Stimulated activated CD4-positive, alpha-beta T cell treated with anti-CD3 and anti-CD28 coated beads, Interleukin-2, amount 100 ng/mL, for 24 hours (primary cell): ENCODE results near the gene NR3C1.

Experiments used
- DNase-seq, 2 donors: peaks; one replicate each; pipeline ENCODE4 v3.0.0-alpha.2; 2020

Gene NR3C1

DNA sequence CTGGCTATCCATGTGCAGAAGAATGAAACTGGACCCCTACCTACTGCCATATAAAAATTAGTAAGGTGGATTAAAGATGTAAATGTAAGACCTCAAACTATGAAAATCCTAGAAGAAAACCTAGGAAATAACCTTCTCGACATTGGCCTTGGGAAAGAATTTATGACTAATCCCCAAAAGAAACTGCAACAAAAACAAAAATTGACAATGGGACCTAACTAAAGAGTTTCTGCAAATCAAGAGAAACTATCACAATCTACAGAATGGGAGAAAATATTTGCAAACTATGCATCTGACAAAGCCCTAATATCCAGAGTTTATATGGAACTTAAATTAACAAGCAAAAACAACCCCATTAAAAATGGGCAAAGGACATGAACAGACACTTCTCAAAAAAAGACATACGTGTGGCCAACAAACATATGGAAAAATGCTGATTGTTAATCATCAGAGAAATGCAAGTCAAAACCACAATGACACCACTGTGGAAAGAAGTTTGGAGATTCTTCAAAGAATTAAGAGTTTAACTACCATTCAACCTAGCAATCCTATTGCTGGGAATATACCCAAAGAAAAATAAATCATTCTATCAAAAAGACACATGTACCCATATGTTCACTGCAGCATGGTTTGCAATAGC lies 98.5 kb downstream of the NR3C1 start:
- DNase-seq = no peak

DNA sequence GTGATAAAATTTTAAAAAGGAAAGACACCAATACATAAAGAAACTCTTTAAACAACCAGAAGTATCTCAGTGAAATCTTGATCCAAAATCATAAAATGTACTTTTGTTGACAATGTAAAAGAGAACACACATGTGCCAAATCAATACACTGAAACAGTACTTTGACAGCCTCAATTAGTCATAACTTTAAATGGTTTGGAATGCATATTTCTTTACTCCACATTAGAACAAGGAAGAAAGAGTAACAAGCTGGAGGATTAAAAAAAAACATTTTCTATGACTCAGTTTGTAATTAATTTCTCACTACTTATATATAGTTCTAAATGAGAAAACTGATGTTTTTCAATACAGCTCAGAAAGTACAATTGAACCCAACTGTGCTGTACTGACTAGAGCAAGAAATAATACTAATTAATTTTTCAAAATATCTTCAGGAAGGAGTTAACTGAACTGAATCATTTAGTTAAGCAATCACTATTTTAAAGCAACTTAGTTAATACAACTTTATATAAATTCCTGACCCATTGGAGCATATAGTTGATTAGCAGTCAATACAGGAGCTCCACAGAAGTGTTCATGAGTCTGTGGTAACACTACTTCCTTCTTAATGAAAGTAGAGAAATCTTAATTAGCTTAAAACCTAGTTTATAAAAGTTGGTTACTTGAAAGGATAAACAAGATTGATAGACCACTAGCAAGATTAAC lies 101.0 kb downstream of the NR3C1 start:
- DNase-seq = no peak

DNA sequence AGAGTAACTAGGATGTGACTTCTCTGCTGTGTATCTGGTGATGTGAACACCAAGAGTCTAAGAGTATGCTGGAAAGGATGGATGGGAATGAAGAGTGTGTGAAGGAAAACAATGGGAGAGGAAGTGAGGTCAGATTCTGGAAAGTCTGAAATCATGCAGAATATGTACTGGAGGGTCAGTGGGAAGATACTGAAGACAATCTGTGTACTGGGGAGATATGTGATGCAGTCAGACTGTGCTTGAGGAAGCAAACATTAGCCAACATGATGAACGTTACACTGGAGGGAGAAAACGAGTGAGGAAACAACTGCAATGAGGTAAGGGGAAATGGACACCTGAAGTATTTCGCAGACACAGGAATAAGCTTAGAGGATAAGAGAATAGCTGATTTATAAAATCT lies 105.7 kb downstream of the NR3C1 start:
- no peak for DNase-seq

DNA sequence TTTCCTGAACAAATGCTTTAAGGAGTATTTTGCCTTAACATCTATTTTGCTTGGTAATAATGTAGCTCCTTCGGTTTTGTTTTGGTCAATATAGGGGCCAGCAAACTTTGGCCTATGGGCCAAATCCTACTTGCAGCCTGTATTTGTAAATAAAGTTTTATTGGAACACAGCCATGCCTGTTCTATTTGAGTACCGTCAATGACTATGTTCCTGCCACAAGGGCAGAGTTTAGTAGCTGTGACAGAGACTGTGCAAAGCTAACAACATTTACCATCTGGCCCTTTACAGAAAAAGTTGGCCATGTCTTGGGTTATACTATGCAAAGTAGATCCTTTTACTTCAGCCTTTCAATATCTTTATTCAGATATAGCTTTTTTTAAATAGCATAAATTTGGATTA lies 113.4 kb downstream of the NR3C1 start:
- DNase-seq = no peak

DNA sequence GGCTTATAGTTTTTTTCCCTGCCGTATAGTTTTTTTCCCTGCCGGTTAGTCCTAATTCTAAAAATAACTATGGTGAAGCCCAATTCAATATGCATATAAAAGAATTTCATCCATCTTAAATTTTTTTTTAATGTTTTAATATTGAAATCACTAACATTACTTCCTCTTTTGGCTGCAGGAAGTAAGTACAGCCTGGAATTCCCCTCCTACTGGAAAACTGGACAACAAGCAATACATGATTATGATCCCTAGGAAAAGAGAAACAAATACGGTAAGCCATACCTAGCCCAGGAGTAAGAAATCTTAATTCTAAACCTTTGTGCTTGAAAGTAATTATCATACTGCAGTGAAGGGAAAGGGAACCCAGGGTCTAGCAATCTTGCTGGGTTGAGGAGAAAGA lies 119.0 kb downstream of the NR3C1 start:
- DNase-seq = no peak

DNA sequence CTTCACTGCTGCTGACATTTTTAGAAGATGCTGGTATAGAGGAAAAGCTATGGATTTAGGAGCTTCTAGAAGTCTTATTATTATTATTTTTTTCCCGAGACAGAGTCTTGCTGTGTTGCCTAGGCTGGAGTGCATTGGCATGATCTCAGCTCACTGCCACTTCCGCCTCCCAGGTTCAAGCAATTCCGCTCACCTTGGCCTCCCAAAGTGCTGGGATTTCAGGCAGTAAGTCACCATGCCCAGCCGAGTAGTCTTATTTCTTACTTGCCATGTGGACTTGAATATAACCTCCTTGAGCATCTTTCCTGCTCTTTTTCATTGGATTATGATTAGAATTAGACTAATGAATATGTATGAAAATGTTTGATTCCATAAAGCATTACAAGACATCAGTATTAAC lies 119.5 kb downstream of the NR3C1 start:
- no peak for DNase-seq

DNA sequence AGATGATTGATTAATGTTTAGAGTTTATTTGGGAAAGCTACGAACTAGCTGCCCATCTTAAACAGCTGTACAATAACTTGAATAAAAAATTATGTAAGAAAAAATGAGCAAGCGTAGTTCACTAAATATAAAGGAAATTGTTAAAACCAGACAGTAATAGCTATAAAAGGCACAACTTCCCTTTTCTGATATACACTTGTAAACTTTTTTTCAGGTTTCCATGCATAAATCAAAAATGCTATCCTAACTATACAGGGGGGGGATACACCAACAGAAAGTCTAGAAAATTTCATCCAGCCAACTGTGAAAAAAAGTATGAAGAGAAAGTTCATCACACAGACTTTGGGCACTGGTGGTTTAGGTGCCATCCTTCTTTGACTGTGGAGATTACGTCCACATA lies 122.3 kb downstream of the NR3C1 start:
- no peak for DNase-seq

DNA sequence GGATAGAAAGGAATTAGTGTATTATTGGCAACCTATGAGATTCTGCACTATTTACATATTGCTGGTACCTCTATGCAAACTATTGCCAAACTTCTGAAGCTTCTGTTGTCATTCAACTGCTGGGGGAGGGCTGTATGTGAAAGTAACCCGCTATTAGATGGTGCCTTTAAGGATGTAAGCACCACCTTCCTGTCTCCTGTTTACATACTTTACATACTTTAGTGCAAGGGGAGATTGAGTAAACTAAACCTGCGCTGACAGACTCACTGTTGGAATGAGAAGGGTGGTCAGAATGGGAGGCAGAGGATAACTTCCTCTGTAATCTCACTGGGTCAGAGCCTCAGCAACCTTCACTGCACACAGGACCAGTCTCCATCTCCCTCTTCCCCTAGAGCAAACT lies 123.8 kb downstream of the NR3C1 start:
- no peak for DNase-seq

DNA sequence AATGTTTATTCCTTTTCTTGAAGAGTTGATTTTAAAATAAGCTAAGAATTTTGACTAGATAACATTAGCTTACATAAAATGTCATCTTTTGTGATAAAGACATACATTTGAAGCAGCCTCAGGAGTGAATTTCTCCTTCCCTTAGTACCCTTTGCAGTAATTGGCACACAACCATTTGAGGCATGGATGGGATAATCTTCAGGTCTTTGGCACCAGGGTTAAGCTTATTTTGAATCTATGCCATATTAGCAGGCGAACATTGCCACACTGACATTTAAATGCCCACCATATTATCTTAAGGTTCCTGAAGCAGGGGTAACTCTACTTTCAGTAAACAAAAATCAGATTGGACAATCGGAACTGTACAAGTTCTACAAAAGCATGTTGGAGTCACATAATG lies 126.0 kb downstream of the NR3C1 start:
- DNase-seq = no peak

DNA sequence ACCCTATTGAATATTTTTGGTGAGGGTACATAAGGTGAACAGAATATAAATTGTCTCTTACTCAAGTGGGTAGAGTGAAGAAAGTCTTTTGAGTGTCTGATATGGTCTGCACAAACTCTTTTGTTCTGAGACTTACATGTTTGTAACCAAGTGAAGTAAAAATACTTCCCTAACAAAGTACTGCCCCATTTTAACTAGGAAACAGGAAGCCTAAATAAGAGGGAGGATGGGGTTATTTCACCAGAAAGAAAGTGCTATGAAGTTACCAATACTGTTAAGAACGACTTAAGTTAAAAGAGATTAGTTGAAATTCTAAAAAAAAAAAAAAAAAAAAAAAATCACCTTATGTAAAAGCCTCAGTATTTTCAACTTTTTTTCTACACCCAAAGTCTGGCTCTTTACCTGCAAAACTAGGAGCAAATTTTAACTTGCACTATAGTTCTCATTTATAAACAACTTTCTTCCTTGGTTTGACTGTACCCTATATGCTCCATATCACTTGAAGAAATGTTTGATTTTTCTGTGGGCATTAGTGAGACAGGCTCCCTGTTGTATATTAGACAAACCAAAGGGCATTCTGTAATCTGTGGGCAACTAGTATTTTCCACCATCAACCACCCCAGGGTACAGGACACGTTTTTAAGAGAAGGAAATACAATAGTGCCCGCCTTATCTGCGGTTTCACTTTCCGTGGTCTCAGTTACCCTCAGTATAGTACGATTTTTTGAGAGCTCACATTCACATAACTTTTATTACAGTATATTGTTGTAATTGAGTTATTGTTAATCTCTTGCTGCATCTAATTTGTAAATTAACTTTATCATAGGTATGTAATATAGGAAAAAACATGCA lies 127.7 kb downstream of the NR3C1 start:
- DNase-seq = no peak

DNA sequence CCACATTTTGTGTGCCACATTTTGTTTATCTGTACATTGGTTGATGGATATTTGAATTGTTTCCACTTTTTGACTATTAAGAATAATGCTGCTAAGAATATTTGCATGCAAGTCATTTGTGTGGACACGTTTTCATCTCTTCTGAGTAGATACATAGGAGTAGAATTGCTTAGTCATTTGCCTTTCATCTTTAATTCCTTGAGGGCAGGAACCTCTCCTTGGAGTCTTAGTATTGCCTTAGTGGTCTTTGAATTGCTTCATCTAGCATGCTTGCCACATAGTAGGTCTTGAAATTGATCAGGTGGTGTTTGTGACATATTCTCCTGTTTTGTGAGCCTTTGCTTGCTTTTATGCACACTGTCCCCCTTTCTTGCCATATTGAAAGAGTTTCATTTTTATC lies 128.5 kb downstream of the NR3C1 start:
- no peak for DNase-seq

DNA sequence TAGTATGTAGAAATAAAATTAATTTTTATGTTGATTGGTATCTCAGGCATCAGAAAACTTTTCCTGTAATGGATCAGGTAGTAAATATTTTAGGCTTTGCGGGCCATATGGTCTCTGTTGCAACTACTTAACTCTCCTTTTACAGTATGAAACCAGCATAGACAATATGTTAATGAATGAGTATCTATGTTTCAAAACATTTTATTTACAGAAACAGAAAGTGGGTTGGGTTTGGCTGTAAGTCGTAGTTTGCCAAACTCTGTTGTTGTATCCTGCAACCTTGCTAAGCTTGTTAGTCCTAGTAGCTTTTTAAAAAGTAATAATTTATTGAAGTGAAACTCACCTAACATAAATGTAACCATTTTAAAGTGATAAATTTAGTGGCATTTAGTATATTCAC lies 132.1 kb downstream of the NR3C1 start:
- no peak for DNase-seq

DNA sequence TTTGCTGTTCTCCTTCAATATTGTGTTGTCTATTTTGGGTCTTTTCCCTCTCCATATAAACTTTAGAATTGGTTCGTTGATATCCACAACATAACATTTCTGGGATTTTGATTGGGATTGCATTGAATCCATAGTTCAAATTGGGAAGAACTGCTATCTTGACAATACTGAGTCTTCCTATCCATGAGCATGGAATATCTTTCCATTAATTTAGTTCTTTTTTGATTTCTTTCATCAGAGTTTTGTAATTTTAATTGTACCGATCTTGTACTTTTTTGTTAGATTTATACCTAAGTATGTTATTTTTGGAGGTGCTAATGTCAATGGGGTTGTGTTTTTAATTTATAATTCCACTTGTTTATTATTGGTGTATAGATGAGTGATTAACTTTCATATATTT lies 135.1 kb downstream of the NR3C1 start:
- no peak for DNase-seq

DNA sequence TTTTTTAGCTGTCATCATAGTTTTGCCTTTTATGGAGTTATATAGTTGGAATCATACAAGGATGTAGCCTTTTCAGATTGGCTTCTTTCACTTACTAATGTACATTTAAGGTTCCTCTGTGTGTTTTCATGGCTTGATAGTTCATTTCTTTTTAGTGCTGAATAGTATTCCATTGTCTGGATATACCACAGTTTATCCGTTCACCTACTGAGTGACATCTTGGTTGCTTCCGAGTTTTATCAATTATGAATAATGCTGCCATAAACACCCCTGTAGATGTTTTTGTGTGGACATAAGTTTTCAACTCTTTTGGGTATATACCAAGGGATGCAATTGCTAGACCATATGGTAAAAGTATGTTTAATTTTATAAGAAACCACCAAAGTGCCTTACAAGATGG lies 136.3 kb downstream of the NR3C1 start:
- DNase-seq = no peak

DNA sequence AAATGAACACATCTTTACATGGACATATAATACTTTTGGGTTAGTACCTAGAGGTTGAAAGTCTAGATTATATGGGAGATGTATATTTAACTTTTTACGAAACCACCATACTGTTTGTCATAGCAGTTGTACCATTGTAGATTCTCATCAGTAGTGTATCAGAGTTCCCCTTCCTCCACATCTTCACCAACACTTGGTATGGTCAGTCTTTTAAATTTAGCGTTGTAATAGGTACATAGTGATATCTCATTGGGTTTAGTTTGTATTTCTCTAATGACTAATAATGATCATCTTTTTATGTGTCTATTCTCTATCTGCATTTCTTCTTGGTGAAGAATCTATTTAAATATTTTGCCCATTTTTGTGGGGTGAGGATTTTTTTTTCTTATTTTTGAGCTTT lies 137.5 kb downstream of the NR3C1 start:
- no peak for DNase-seq

DNA sequence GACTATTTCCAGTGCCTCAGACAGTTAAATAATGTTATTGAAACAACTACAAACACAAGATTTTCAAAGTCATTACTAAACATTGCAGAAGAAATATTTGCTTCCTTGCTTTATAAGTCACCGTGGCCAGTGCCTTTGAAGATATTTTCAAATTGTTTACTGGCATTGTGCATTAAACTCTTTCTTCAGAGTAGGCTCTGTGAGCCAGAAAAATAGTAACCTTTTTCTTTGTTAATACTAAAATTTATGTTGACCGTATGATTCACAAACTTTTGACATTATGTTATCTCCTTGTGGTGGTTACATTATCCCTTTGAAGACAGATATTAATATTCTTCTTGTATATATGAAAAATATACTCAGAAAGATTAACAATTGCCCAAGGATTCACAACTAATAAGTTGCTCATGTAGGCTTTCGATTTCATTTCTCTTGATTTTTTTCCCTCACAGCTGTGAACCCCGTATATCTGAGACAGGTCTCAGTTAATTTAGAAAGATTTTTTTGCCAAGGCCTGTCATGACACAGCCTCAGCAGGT lies 140.1 kb downstream of the NR3C1 start:
- DNase-seq = no peak

DNA sequence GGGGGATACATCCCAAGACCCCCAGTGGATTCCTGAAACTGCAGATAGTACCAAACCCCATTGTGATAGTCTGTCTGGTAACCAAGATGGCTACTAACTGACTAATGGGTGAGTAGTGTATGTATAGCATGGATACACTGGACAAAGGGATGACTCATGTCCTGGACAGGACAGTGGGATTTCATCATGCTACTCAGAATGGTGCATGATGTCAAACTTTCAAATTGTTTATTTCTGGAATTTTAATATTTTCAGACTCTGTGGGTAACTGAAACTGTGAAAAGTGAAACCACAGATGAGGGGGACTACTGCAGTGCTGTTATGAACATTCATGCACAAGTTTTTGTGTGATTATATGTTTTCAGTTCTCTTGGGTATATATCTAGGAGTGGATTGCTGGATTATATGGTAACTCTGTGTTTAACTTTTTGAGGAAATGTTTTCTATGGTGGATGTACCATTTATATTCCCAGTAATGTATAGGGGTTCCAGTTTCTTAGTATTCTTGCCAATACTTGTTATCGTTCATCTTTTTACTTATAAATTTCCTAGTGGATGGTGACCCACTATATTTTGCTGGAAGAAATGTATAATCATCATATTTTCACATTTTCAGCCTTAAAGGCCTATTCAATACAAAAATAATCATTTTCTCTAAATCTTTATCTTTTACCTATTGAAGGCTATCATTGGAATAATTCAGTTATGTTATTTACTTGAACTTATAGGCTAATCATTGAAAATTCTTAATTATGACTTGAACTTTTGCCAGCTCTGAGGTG lies 140.9 kb downstream of the NR3C1 start:
- no peak for DNase-seq

DNA sequence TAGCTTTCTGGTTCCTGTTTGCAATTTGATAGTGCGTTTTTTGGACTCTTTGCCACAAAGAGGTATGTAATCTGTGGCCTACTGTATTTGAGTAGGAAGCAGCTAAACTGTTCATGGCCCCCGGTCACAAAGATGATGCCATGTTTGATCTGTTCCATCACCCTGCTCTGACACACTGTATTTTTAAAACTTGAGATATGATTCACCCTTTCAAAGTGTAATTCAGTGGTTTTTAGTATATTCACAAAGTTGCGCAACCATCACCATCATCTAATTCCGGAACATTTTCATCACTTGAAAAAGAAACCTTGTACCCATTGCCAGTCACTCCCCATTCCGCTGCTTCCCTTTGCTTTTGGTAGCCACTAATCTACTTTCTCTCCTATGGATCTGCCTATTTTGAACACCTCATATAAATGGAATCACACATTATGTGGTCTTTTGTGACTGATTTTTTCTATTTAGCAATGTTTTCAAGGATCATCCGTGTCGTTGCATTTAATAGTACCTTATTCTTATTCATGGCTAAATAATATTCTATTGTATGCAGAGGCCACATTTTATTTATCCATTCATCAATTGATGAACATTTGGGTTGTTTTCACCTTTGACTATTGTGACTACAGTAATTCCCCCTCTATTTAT lies 141.6 kb downstream of the NR3C1 start:
- peak; percentile 9 to 27 for DNase-seq

DNA sequence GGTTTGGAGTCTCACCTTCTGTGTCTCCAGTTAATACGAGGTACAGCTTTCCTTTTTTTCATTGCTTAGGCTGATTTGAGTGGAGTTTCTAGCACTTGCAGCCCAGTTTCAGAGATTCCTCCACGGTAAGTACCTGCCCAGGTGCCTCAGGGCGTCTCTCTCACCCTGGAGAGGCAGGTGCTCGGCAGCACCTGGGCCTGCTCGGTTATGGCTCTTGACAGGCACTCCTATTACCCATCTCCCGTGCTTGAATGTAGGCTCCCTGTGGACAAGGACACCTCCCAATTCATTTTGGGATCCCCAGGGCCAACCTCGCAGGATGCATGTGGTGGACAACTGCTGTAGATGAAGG lies 144.3 kb downstream of the NR3C1 start:
- DNase-seq = no peak

DNA sequence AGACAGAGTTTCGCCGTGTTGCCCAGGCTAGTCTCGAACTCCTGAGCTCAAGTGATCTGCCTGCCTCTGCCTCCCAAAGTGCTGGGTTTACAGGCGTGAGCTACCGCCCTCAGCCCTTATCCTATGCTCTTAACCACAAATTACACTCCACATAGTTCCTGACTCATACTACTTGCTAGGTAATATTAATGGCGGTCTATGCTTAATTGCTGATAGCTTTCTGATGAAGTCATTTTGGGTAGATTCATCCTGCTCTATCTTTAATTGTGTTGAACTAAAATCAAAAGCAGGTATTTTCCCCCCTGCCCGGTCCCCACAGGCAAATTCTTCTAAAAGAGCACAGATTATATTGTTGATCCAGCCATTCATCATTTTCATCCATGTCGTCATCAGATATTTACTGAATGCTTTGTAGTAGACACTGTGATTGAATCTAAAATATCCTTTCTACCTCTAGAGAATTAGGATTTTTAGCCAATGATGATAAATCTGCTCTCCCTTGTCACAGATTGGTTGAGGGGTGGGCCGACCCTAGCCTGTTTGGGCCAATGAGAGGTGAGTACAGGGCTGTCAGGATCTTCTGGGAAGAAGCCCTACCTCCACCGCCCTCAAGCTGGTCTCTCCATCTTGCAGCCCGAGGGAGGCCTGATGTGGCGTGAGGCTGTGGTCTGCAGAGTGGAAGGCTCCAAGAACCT lies 144.8 kb downstream of the NR3C1 start:
- DNase-seq = no peak

DNA sequence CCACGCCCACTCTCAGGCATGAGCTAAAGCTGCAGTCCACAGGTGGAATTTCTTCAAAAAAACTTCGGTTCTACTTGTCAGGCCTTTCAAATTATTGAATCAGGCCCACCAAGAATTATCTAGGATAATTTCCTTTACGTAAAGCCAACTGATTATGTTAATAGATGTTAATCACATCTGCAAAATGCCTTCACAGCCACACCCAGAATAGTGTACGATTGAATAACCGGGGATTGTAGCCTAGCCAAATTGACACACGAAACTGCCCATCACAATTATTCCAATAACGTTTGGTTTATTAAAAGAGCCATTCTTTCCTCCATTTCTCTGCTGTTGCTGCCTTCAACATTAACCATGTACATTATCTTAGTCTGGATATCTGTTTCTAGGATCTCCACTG lies 148.7 kb downstream of the NR3C1 start:
- DNase-seq = no peak

DNA sequence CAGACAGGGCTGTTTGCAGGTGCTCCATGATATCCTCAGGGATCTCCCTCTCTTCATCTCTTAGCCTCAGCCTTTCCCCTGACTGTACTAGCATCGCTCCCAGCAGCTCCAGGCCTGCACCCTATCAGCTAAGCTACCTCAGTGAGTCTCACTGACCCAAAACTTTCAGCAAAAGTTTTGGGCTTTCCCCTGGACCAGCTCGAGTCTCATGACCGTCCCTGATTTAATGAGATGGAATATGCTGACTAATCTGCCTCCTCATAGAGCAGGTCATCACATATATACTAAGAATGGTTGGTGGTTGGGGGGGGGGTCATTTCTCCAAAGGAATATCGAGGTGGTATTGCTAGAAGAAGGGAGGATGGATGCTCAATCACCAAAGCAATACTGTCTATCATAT lies 151.5 kb downstream of the NR3C1 start:
- no peak for DNase-seq
